Thymus (tissue), 11 donors: ENCODE results near the gene PPP1R12A. TPM values are rescaled to one million over a fixed set of nuclear protein-coding genes. Genes with fewer than 3 reads are reported as not detected.
"Not testable (repeated sequence)": the region's sequence is repeated elsewhere in the genome, so short reads cannot be mapped to it uniquely, and the experiment has no call there.

Source experiments
- DNase-seq, 9 donors: peaks; one replicate each; pipeline ENCODE4 v3.0.0-alpha.2; 2013; ENCODE audit warnings: low spot score in 9 of 9, low read depth in 6 of 9, missing footprints in 1 of 9
- H3K27ac ChIP-seq, 2 donors: one replicate each; pipeline ENCODE4 v1.5.1; 2013; ENCODE audit warnings: control low read depth in 1 of 2, low read depth in 1 of 2, low read length in 1 of 2, mild to moderate bottlenecking in 1 of 2, moderate library complexity in 1 of 2
- H3K27me3 ChIP-seq, 2 donors: one replicate each; pipeline ENCODE4 v1.5.1; 2013; ENCODE audit warnings: low read length in 1 of 2; ENCODE audit not compliant: control insufficient read depth in 2 of 2, insufficient read depth in 1 of 2
- H3K36me3 ChIP-seq, 2 donors: one replicate each; pipeline ENCODE4 v1.5.1; 2013; ENCODE audit warnings: low read length in 1 of 2, mild to moderate bottlenecking in 1 of 2, moderate library complexity in 1 of 2; ENCODE audit not compliant: control insufficient read depth in 2 of 2, insufficient read depth in 2 of 2
- H3K4me1 ChIP-seq, 2 donors: one replicate each; pipeline ENCODE4 v1.5.1; 2013; ENCODE audit warnings: low read length in 2 of 2; ENCODE audit not compliant: control insufficient read depth in 2 of 2, insufficient read depth in 2 of 2
- H3K4me3 ChIP-seq, 2 donors: one replicate each; pipeline ENCODE4 v1.5.1; 2013; ENCODE audit warnings: low read length in 2 of 2, control low read depth in 1 of 2, mild to moderate bottlenecking in 1 of 2
- H3K9me3 ChIP-seq, 2 donors: one replicate each; pipeline ENCODE4 v1.5.1; 2013; ENCODE audit warnings: low read length in 1 of 2, mild to moderate bottlenecking in 1 of 2; ENCODE audit not compliant: control insufficient read depth in 2 of 2, insufficient read depth in 1 of 2
- WGBS: extraction: QIAGEN DNeasy Blood & Tissue Kit; methylation state at CpG from one replicate; pipeline ENCODE4 v1.1.7; 2013; 5-methylcytosine and 5-hydroxymethylcytosine counted together
- polyA plus RNA-seq: library from polyadenylated mRNA; stranded (reverse); fragments of 200-250 nt; gene quantifications from one replicate; pipeline ENCODE4 v1.2.3, GENCODE V29; 2013
- total RNA-seq: library from RNA; stranded (reverse); fragments of 120-200 nt; gene quantifications from one replicate; pipeline ENCODE4 v1.2.4, GENCODE V29; 2013
- donor health status: healthy.

Gene PPP1R12A
- total and polyA plus RNA-seq, 2 donors = 32.1 to 86.6 TPM

DNA sequence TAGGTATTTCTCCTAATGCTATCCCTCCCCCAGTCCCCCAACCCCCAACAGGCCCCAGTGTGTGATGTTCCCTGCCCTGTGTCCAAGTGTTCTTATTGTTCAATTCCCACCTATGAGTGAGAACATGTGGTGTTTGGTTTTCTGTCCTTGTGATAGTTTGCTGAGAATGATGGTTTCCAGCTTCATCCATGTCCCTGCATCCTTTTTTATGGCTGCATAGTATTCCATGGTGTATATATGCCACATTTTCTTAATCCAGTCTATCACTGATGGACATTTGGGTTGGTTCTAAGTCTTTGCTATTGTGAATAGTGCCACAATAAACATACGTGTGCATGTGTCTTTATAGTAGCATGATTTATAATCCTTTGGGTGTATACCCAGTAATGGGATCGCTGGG, 7.9 kb upstream of the PPP1R12A start:
- WGBS = 95% methylated on average over 2 of the region's 2 CpGs
- H3K27ac ChIP-seq, H3K9me3 ChIP-seq, H3K4me1 ChIP-seq, H3K36me3 ChIP-seq, H3K4me3 ChIP-seq, H3K27me3 ChIP-seq, DNase-seq: not testable (repeated sequence)

DNA sequence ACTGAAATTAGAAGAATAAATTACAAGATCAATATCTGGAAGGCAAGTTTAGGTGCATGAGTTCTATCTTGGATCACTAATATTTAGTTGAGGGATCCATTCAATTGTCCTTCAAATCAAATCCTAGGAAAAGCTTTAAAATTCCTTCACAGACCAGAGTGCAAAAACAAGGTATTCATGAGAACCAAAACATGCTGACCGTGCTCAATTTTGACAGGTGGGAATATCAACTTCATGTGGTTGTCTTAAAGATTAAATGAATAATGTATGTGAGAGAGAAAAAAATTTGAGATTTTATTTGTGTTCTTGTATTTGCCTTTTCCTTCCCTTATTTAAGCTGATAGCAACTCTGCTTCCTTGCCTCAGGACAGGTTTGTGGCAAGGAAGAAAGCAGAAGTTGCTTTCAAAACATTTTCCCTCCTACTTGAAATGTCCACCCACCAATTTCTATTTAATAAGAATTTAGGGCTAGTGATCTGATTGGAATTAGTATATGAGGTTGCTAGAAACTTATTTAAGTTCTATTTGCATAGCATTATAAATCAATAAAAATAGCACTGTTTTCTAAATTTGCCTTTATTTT, 4.9 kb upstream of the PPP1R12A start:
- no peaks in the 10 kb centered on the region for H3K27me3 ChIP-seq
- no peak overlapping the region for H3K4me3 ChIP-seq
- no peak overlapping the region for H3K27ac ChIP-seq
- WGBS = 20% methylated on average over 1 of the region's 1 CpG
- peaks cover 0 to 4% of the 10 kb centered on the region in 2 donors for H3K4me1 ChIP-seq
- no peaks in the 10 kb centered on the region for H3K36me3 ChIP-seq
- no peak for DNase-seq
- H3K9me3 ChIP-seq = no peaks in the 10 kb centered on the region

DNA sequence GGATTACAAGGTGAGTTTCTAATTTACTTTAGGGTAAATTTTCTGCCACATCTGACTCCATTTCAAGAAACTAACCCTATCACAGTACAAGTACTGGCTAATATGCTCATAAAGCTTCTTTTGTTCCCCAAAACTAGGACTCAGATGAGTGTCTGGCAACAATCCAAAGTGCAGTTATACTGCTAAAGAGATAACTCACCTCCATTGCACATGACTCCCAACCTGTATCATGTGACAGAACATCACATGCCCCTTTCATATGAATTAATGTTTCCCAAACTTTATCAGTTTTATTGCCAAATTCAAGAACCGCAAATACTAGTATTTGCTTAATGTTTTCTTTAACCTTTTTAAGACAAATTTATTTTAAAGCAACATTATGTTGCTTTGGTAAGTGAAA, 3.9 kb upstream of the PPP1R12A start:
- no peak overlapping the region for H3K4me3 ChIP-seq
- peaks cover 0 to 4% of the 10 kb centered on the region in 2 donors for H3K4me1 ChIP-seq
- H3K27ac ChIP-seq = no peak overlapping the region
- DNase-seq = no peak
- no peaks in the 10 kb centered on the region for H3K27me3 ChIP-seq
- 99% methylated on average over 1 of the region's 1 CpG for whole genome bisulfite sequencing
- H3K36me3 ChIP-seq = no peaks in the 10 kb centered on the region
- no peaks in the 10 kb centered on the region for H3K9me3 ChIP-seq

DNA sequence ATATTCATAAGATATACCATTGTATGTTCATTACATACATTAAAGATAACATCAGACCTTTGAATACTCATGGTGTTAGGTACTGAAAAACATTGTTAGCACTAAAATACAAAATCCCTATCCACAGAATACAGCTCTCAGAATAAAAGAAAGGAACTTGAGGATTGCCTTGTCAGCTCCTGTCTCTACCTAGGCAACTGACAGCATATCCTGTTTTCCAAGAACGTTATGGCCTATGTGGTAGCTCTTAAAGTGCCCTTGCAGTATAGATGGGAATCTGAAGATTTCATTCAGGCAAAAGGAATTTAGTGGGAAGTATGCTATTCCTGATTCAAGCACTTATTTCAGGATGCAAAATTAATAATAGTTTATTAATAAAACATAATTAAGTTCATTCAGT, 1.8 kb upstream of the PPP1R12A start:
- H3K36me3 ChIP-seq = no peaks in the 10 kb centered on the region
- no peak overlapping the region for H3K27ac ChIP-seq
- DNase-seq = no peak
- H3K4me3 ChIP-seq = no peak overlapping the region
- no peaks in the 10 kb centered on the region for H3K9me3 ChIP-seq
- 17% methylated on average over 1 of the region's 1 CpG for WGBS
- H3K4me1 ChIP-seq = peaks cover 0 to 4% of the 10 kb centered on the region in 2 donors
- H3K27me3 ChIP-seq = no peaks in the 10 kb centered on the region

DNA sequence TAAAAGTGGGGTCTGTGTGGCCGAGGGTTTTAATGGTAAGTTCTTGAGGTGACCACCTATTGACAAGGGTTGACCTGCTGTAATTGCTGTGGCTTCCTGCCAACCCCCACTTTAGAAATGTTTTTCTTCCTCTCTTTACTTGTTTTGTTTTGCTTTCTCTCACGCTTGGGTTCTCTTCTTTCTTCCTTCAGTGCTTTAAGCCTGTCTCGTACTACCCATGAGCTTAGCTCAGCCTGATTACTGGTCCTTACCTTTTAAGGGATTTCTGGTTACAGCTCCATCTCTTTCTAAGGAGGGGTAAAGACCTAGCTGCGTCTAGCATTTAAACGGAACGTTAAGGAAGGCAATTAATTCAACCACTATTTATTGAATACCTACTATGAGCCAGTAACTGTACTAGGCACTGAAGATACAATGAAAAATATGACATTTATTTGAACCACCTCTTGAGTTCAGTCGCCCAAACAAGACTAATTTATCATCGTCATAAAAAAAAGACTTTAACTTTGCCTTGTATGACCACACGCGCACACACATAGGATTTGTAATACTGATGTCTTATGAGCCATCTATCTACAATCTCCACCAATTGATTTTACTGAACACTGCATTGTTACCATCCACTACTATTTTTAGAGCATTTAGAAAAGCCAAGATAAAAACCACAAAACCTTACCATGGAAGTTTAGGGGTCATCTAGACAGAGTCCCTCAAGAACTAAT, 888 bp upstream of the PPP1R12A start:
- Histone ChIP-seq H3K27ac (peak overlapping the region; percentile 89 to 93), H3K27me3 (no peaks in the 10 kb centered on the region), H3K9me3 (no peaks in the 10 kb centered on the region), H3K4me1 (peaks cover 0 to 4% of the 10 kb centered on the region in 2 donors), H3K4me3 (peak overlapping the region; percentile 75 to 98), H3K36me3 (no peaks in the 10 kb centered on the region)
- 20% methylated on average over 10 of the region's 10 CpGs for WGBS
- peak in 5 of 9 donors; percentile 12 to 55 (median 26) for DNase-seq

DNA sequence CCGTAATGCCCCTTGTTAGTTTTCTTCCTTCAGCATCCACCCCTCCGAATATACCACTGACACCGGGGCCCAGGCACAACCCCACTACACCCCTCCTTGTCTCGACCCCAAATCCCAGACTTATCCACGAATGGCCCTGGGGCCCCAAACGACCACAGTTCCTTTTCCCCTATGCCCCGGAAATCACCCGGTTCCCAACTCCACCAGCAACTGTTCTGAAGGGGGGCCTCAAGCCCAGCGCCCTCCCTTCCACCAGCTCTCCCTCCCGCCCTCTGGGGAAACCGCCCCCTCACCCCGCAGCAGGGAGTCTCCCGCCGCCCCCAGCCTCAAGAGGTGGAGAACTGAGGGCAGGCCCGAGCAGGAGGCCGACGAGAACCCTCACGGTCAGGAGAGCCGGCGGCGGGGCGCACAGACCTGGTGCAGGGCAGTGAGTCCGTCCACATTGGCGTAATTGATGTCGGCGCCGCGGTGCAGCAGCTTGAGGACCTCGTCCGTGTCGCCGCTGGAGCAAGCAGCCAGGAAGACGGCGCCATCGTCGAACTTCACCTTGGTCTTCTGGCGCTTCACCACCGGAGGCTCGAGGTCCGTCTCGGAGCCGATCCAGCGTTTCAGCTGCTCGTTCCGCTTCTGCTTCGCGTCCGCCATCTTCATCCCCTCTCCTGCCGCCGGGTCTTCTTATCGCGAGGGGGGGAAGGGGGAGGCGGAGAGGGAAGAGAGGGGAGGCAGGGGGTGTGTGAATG, 446 bp downstream of the PPP1R12A start:
- H3K4me1 ChIP-seq = peaks cover 0 to 4% of the 10 kb centered on the region in 2 donors

DNA sequence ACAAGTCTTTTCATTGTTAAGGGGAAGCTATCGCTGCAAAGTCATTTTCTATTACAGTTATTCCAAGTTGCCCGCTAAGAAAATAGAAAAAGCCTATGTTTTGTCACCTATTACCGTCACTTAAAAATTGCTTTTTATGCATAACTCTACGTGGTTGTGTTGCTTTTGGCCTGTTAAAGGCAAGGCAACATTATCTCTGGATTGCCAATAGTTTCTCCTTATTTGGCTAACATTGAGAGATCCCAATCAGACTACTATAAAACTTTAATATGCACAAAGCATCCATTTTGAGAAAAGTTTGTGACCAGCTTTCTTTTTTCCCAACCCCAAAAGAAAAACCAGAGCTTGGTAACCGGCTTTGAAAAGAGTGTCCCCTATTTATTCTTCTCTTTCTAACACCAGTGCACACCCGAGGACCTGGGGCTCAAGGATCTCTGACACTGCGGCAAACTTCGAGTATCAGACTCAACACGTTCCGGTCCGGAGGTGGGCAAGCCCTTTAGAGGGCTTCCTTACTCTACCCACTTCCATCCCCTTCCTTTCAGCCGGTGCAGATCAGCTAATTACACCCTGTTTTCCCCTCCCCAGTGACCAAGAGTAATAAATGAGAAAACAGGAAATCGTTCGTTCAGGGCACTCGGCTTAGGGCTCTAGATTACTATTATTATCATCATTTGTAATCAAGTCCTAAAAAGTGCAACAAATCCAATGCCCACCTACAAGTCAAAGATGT, 1.2 kb downstream of the PPP1R12A start:
- DNase-seq = peak in 7 of 9 donors; percentile 1 to 46 (median 17)
- no peaks in the 10 kb centered on the region for H3K9me3 ChIP-seq
- H3K4me3 ChIP-seq = peak overlapping the region; percentile 75 to 98
- peak overlapping the region; percentile 62 to 93 for H3K27ac ChIP-seq
- no peaks in the 10 kb centered on the region for H3K27me3 ChIP-seq
- H3K36me3 ChIP-seq = peaks cover 0 to 3% of the 10 kb centered on the region in 2 donors
- WGBS = under 1% methylated on average over 15 of the region's 15 CpGs
- H3K4me1 ChIP-seq = peaks cover 4% of the 10 kb centered on the region in 2 donors

More for the DNA sequence above, 446 bp downstream of the PPP1R12A start:
- Histone ChIP-seq H3K27me3 (no peaks in the 10 kb centered on the region), H3K36me3 (no peaks in the 10 kb centered on the region), H3K4me3 (peak overlapping the region; percentile 75 to 98), H3K9me3 (no peaks in the 10 kb centered on the region), H3K27ac (peak overlapping the region; percentile 86 to 93)
- WGBS = under 1% methylated on average over 53 of the region's 53 CpGs
- peak in 7 of 9 donors; percentile 37 to 69 (median 47) for DNase-seq

DNA sequence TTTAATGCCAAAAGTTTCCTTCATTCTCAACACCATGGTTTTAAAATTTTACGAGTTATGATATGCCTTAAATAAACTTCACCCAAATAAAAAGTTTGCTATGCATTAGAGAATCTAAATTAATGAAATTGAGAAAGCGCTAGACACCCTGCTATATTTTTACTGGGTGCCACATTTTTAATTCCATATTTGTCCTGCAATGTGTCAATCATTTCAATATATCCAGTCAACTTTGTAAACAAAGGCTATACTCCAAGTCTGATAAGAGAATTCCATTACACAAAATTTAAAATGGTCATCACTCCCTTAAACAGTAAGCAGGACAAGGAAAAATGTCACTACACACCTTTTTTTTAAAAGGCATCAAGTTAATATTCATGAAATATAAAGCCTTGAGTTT, 1.9 kb downstream of the PPP1R12A start:
- Histone ChIP-seq H3K36me3 (peaks cover 0 to 3% of the 10 kb centered on the region in 2 donors), H3K4me1 (peaks cover 6% of the 10 kb centered on the region in 2 donors), H3K9me3 (no peaks in the 10 kb centered on the region), H3K27ac (peak overlapping the region in 1 of 2 donors; percentile 93), H3K4me3 (peak overlapping the region; percentile 75 to 98), H3K27me3 (no peaks in the 10 kb centered on the region)
- 93% methylated on average over 2 of the region's 2 CpGs for WGBS
- no peak for DNase-seq
